ENCODE measurements around the gene MGLL. TPM values are rescaled to one million over a fixed set of nuclear protein-coding genes. Genes with fewer than 3 reads are reported as not detected.

MGLL gene
- total RNA-seq, 5 donors from 2014 or later (not counting 1 experiment from before 2014, with no cell fraction given), result 0.78 to 3.7 (median 1.8) TPM

- no peak overlapping the region for H3K4me3 Mint-ChIP-seq
- H3K9me3 Mint-ChIP-seq, result peaks cover 4 to 6% (median 4%) of the 10 kb centered on the region in 3 donors
- Histone ChIP-seq H3K27me3 (replicated peaks in 1 of 2; ENCODE audit: control insufficient read depth in 2 of 2, extremely low read depth in 1 of 2, insufficient read depth in 2 of 2, low read length in 1 of 2) (peaks cover 0 to 17% of the 10 kb centered on the region in 2 experiments), H3K4me1 (ENCODE audit: control insufficient read depth in 1 of 2, extremely low read depth in 1 of 2, insufficient read depth in 2 of 2, low read length in 2 of 2) (peaks cover 0 to 16% of the 10 kb centered on the region in 2 experiments), H3K27ac (ENCODE audit: low read length) (no peak overlapping the region), H3K4me3 (ENCODE audit: control insufficient read depth in 1 of 2, extremely low read depth in 1 of 2, low read length in 1 of 2) (no peak overlapping the region), H3K36me3 (ENCODE audit: control insufficient read depth in 2 of 2, extremely low read depth in 1 of 2, insufficient read depth in 1 of 2, low read length in 1 of 2) (no peaks in the 10 kb centered on the region), H3K9me3 (no peaks in the 10 kb centered on the region)
- POLR2A ChIA-PET, result no interaction called here
- WGBS (ENCODE audit: insufficient coverage), result 87% methylated on average over 3 of the region's 5 CpGs
- DNase-seq (no peak), ATAC-seq (replicated peaks in 1 of 4) (no peak)
- CTCF ChIA-PET, result no interaction called here
- no peaks in the 10 kb centered on the region for H3K36me3 Mint-ChIP-seq
- H3K27me3 Mint-ChIP-seq, result peaks cover 0 to 6% of the 10 kb centered on the region in 2 donors
- peaks cover 0 to 6% (median 0%) of the 10 kb centered on the region in 3 donors for H3K4me1 Mint-ChIP-seq
- no peak overlapping the region for H3K27ac Mint-ChIP-seq
These were observed 121.9 kb downstream of the MGLL start for GRCh38 chr3:127700406-127700805.

GRCh38 chr3:127699416-127700300 is 122.7 kb downstream of the MGLL start:
- H3K36me3 ChIP-seq (ENCODE audit: control insufficient read depth in 2 of 2, extremely low read depth in 1 of 2, insufficient read depth in 1 of 2, low read length in 1 of 2), result no peaks in the 10 kb centered on the region
- ATAC-seq (replicated peaks in 1 of 4) (no peak), DNase-seq (no peak)
- H3K27ac Mint-ChIP-seq, result no peak overlapping the region
- peaks cover 4 to 6% (median 4%) of the 10 kb centered on the region in 3 donors for H3K9me3 Mint-ChIP-seq
- H3K4me3 Mint-ChIP-seq, result no peak overlapping the region
- POLR2A ChIA-PET, result no interaction called here
- no peak overlapping the region for H3K27ac ChIP-seq (ENCODE audit: low read length)
- CTCF ChIA-PET, result no interaction called here
- H3K36me3 Mint-ChIP-seq, result no peaks in the 10 kb centered on the region
- 88% methylated on average over 4 of the region's 9 CpGs for WGBS (ENCODE audit: insufficient coverage)
- H3K27me3 ChIP-seq (replicated peaks in 1 of 2; ENCODE audit: control insufficient read depth in 2 of 2, extremely low read depth in 1 of 2, insufficient read depth in 2 of 2, low read length in 1 of 2), result peaks cover 0 to 22% of the 10 kb centered on the region in 2 experiments
- peaks cover 0 to 16% of the 10 kb centered on the region in 2 experiments for H3K4me1 ChIP-seq (ENCODE audit: control insufficient read depth in 1 of 2, extremely low read depth in 1 of 2, insufficient read depth in 2 of 2, low read length in 2 of 2)
- no peak overlapping the region for H3K4me3 ChIP-seq (ENCODE audit: control insufficient read depth in 1 of 2, extremely low read depth in 1 of 2, low read length in 1 of 2)
- no peaks in the 10 kb centered on the region for H3K9me3 ChIP-seq
- H3K4me1 Mint-ChIP-seq, result peaks cover 0 to 6% (median 0%) of the 10 kb centered on the region in 3 donors
- peaks cover 0 to 6% of the 10 kb centered on the region in 2 donors for H3K27me3 Mint-ChIP-seq

GRCh38 chr3:127698691-127699415 is 123.5 kb downstream of the MGLL start:
- peaks cover 0 to 16% of the 10 kb centered on the region in 2 experiments for H3K4me1 ChIP-seq (ENCODE audit: control insufficient read depth in 1 of 2, extremely low read depth in 1 of 2, insufficient read depth in 2 of 2, low read length in 2 of 2)
- Mint-ChIP-seq H3K4me1 (peaks cover 0 to 6% (median 0%) of the 10 kb centered on the region in 3 donors), H3K36me3 (no peaks in the 10 kb centered on the region), H3K27me3 (peaks cover 0 to 6% of the 10 kb centered on the region in 2 donors), H3K27ac (no peak overlapping the region), H3K4me3 (no peak overlapping the region), H3K9me3 (peaks cover 4 to 5% (median 4%) of the 10 kb centered on the region in 3 donors)
- ChIA-PET CTCF (no interaction called here), POLR2A (interaction anchor here in 1 of 2 donors (0.5 to 0.6 kb wide), 2 partner anchors 1386 to 1782 kb away, joined by 3 to 7 read pairs; no protein-coding TSS in a partner anchor)
- H3K36me3 ChIP-seq (ENCODE audit: control insufficient read depth in 2 of 2, extremely low read depth in 1 of 2, insufficient read depth in 1 of 2, low read length in 1 of 2), result no peaks in the 10 kb centered on the region
- no peak overlapping the region for H3K4me3 ChIP-seq (ENCODE audit: control insufficient read depth in 1 of 2, extremely low read depth in 1 of 2, low read length in 1 of 2)
- no peaks in the 10 kb centered on the region for H3K9me3 ChIP-seq
- no peak overlapping the region for H3K27ac ChIP-seq (ENCODE audit: low read length)
- ATAC-seq (replicated peaks in 1 of 4), result no peak
- no peak for DNase-seq
- peaks cover 0 to 25% of the 10 kb centered on the region in 2 experiments for H3K27me3 ChIP-seq (replicated peaks in 1 of 2; ENCODE audit: control insufficient read depth in 2 of 2, extremely low read depth in 1 of 2, insufficient read depth in 2 of 2, low read length in 1 of 2)
- 84% methylated on average over 4 of the region's 6 CpGs for WGBS (ENCODE audit: insufficient coverage)

- no peaks in the 10 kb centered on the region for H3K9me3 ChIP-seq
- DNase-seq, result no peak
- H3K4me1 ChIP-seq (ENCODE audit: control insufficient read depth in 1 of 2, extremely low read depth in 1 of 2, insufficient read depth in 2 of 2, low read length in 2 of 2), result peaks cover 0 to 16% of the 10 kb centered on the region in 2 experiments
- Mint-ChIP-seq H3K27me3 (peaks cover 0 to 6% of the 10 kb centered on the region in 2 donors), H3K9me3 (no peaks in the 10 kb centered on the region), H3K27ac (no peak overlapping the region), H3K4me3 (no peak overlapping the region), H3K4me1 (peaks cover 0 to 6% (median 0%) of the 10 kb centered on the region in 3 donors), H3K36me3 (no peaks in the 10 kb centered on the region)
- ChIA-PET POLR2A (interaction anchor here in 1 of 2 donors (0.5 to 0.6 kb wide), 2 partner anchors 1386 to 1781 kb away, joined by 3 to 7 read pairs; no protein-coding TSS in a partner anchor), CTCF (no interaction called here)
- no peaks in the 10 kb centered on the region for H3K36me3 ChIP-seq (ENCODE audit: control insufficient read depth in 2 of 2, extremely low read depth in 1 of 2, insufficient read depth in 1 of 2, low read length in 1 of 2)
- H3K27me3 ChIP-seq (replicated peaks in 1 of 2; ENCODE audit: control insufficient read depth in 2 of 2, extremely low read depth in 1 of 2, insufficient read depth in 2 of 2, low read length in 1 of 2), result peaks cover 0 to 28% of the 10 kb centered on the region in 2 experiments
- H3K4me3 ChIP-seq (ENCODE audit: control insufficient read depth in 1 of 2, extremely low read depth in 1 of 2, low read length in 1 of 2), result no peak overlapping the region
- ATAC-seq (replicated peaks in 1 of 4), result no peak
- no peak overlapping the region for H3K27ac ChIP-seq (ENCODE audit: low read length)
- WGBS (ENCODE audit: insufficient coverage), result 95% methylated on average over 3 of the region's 3 CpGs
These were observed 124.0 kb downstream of the MGLL start for GRCh38 chr3:127698286-127698685.

GRCh38 chr3:127697551-127698240 is 124.6 kb downstream of the MGLL start:
- DNase-seq, result peak in 29 of 35 experiments; percentile 13 to 70 (median 36)
- peak; percentile 51 to 87 (median 65) for ATAC-seq (replicated peaks in 1 of 4)
- no peak overlapping the region for H3K27ac Mint-ChIP-seq
- Histone ChIP-seq H3K4me3 (ENCODE audit: control insufficient read depth in 1 of 2, extremely low read depth in 1 of 2, low read length in 1 of 2) (no peak overlapping the region), H3K27me3 (replicated peaks in 1 of 2; ENCODE audit: control insufficient read depth in 2 of 2, extremely low read depth in 1 of 2, insufficient read depth in 2 of 2, low read length in 1 of 2) (peaks cover 0 to 28% of the 10 kb centered on the region in 2 experiments), H3K36me3 (ENCODE audit: control insufficient read depth in 2 of 2, extremely low read depth in 1 of 2, insufficient read depth in 1 of 2, low read length in 1 of 2) (no peaks in the 10 kb centered on the region), H3K4me1 (ENCODE audit: control insufficient read depth in 1 of 2, extremely low read depth in 1 of 2, insufficient read depth in 2 of 2, low read length in 2 of 2) (peaks cover 0 to 16% of the 10 kb centered on the region in 2 experiments), H3K27ac (ENCODE audit: low read length) (no peak overlapping the region), H3K9me3 (no peaks in the 10 kb centered on the region)
- H3K36me3 Mint-ChIP-seq, result no peaks in the 10 kb centered on the region
- no peaks in the 10 kb centered on the region for H3K9me3 Mint-ChIP-seq
- ChIA-PET POLR2A (no interaction called here), CTCF (no interaction called here)
- WGBS (ENCODE audit: insufficient coverage), result 68% methylated on average over 13 of the region's 16 CpGs
- H3K27me3 Mint-ChIP-seq, result peaks cover 0 to 4% of the 10 kb centered on the region in 2 donors
- no peak overlapping the region for H3K4me3 Mint-ChIP-seq
- peaks cover 0 to 6% (median 0%) of the 10 kb centered on the region in 3 donors for H3K4me1 Mint-ChIP-seq
